Glomerular visceral epithelial cell (primary cell): ENCODE measurements around the gene AKR7A3.
A peak's percentile ranks its signal among the peaks of the same experiment; 100 is the strongest.
"Not testable (repeated sequence)": the region's sequence is repeated elsewhere in the genome, so short reads cannot be mapped to it uniquely, and the experiment has no call there.

Source experiments
- DNase-seq: peaks from one replicate; pipeline ENCODE4 v3.0.0-alpha.2; 2016; ENCODE audit errors: extremely low spot score

AKR7A3 gene

DNA sequence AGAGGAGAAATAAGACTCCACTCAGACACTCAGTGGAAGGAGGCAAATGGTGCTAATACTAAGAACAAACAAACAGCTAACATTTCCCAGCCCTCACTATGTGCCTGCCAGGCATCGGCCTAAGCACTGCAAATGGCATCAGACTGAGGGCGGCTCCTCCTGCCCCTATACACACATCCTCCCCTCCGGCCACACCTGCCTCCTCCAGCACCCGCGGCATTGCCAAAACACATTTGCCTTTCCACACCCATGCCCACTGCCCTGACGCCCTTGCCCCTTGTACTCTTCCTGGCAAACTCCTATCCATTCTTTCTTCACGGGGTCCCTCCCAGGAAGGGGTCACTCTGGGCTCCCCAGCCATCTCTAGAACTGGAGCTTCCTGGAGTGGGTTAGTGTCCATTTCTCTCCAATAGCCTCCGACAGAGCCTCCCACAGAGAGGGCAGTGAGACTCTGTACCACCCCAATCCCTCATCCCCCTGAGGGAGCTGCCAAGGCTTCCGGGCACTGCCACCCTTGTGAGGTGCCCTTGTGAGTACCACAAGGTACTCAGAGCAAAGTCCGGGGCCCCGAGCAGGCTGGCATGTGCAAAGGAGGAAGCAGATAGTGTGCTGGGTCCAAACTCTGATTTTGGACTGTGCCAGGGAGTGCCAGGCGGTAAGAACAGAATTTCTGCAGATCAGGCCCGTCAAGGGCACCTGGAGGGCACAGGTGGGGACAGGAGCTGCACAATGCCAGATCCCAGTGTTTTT is 959 bp downstream of the AKR7A3 start:
- no peak for DNase-seq

DNA sequence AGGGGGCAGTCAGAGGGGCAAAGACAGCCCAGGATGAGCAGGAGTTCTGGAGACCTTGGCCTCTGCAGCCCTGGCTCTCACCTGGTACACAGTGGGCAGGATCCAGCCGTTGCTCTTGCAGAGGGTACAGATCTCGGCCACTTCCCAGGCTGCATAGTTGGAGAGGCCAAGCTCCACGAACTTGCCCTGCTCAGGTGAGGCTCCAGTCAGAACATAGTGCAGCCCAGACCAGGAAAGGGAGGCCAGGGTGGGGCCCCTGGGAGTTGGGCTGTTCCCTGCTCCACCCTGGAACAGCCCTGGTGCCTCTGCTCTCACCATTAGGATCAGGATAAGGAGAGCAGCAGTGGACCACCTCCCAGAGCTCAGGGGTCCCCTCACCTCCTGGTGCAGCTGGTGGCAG is 2.8 kb downstream of the AKR7A3 start:
- DNase-seq: not testable (repeated sequence)

DNA sequence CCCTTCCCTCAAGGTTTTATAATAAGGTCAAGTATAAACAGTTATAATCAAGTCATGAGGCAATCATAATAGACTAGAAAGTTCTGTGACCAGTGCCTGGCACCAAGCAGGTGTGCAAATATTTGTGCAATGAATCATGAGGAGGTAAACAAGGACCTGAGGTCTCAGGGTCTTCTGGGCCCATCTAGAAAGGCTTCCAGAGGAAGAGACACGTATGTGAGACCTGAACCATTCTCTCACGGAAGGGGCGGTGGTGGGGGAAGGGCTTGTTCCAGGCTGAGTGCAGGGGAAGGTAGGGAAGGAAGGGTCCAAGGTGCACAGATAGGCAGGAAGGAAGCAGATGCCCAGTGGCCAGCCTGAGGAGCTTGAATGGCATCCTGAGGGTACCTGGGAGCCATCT is 3.2 kb downstream of the AKR7A3 start:
- not testable (repeated sequence) for DNase-seq

DNA sequence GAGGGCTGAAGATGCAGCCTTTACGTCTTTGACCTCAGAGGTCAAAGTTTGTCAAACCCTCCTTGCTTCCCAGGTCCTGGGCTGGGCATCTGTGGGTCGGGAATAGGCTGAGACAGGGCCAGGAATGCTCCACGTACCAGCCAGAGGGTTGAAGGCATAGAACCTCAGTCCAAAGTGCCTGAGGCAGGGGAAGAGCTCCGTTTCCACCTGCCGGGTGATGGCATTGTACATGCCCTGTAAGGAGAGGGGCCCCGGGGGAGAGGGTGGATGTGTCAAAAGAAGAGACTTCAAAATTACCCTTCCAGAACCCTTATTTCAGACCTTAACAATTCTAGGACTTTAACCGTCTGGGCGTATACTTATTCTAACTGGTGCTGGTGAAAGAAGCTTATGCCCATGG is 3.7 kb downstream of the AKR7A3 start:
- DNase-seq: no peak

DNA sequence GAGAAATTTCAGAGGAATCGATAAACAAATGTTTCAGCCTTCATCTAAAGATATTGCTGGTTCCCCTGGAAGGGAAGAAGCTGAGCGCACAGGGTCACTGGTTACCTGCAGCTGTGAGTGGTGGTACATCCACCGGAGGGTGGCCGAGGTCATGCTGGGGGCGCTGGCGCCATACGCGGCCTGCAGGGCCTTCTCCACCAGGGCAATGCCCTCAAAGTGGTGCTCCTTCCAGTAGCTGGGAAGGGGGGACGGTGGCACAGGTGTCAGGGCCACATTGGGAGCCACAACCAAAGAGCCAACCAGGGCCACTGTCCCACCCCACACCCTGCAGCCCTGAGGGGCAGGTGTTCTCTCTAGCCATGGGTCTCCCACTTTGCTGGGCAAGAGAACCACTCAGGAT is 4.7 kb downstream of the AKR7A3 start:
- no peak for DNase-seq

DNA sequence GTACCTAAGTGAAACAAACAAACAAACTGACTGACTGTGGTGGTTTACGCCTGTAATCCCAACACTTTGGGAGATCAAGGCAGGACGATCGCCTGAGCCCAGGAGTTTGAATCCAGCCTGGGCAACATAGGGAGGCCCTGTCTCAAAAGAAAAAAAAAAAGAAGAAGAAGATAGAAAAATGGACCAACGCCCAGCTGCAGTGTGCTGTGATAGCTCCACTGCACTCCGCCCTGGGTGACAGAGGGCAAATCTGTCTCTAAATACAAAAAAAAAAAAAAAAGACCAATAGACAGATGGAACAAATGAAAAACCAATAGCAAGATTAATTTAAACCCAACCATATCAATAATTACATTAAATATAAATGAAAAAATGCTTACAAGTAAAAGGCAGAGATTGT is 13.9 kb downstream of the AKR7A3 start:
- no peak for DNase-seq

DNA sequence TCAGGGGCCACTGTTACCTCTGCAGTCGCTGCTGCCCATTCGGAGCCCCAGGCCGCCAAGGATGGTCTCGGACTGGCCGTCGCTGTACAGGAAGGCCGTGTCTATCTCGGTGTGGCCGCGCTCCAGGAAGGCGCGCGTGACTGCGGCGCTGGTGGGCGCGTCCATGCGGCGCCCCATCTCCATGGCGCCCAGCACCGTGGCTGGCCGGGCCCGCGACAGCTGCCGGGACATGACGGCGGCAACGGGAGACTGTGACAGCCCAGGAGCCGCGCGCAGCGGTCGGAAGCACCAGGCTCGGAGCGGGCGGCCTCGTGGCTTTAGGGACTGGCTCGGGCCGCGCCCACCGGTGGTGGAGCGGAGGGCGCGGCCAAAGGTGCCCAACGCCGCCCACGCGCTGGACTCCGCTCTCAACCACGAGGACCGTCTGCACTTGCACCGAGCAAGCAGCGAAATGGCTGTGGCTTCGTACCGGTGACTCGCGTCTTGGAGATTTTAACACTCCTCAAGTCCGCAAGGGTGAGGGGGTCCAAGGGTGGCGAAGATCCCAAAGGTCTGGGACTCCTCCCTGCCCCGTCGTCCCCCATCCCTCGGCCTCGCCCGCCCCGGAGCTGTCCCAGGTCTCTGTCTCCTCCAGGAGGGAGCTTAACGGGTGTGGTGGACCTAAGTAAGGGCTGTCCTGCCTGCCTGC is 14.6 kb downstream of the AKR7A3 start:
- not testable (repeated sequence) for DNase-seq

DNA sequence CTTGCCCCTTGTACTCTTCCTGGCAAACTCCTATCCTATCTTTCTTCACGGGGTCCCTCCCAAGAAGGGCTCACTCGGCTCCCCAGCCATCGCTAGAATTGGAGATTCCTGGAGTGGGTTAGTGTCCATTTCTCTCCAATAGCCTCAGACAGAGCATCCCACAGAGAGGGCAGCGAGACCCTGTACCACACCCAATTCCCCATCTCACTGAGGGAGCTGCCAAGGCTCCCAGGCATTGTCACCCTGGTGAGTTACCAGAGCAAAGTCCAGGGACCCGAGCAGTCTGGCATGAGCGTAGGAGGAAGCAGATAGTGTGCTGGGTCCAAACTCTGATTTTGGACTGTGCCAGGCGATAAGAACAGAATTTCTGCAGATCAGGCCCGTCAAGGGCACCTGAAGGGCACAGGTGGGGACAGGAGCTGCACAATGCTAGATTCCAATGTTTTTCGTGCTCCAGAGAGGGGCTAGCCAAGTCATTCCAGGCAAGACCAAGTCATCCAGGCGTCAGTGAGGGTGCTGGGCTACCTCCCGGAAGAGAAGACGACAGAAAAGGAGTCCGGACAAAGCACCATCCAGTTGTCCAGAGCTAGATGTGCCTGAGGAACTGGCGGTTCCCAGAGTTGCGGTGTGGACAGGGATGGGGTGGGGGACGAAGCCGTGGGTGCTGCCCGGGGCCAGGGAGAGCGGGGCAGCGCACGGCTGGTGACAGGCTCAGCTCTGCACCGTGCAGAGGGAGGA is 15.3 kb downstream of the AKR7A3 start:
- DNase-seq: no peak

DNA sequence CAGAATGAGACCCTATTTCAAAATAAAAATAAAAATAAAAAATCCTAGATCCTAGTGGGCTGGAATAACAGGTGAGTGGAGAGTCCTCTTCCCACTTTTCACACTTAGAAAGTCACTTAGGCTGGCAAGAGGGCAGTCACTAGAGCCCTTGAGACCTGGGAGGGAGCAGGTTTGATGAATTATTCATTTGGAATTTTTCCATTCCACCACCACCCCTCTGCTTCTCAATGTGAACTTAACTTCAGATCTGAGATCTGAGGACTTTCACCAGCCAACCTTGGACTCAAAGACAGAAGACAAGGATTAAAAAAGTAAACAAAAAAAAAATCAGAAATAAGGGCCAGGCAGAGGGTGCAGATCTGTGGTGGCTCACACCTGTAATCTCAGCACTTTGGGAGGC is 16.5 kb downstream of the AKR7A3 start:
- no peak for DNase-seq

DNA sequence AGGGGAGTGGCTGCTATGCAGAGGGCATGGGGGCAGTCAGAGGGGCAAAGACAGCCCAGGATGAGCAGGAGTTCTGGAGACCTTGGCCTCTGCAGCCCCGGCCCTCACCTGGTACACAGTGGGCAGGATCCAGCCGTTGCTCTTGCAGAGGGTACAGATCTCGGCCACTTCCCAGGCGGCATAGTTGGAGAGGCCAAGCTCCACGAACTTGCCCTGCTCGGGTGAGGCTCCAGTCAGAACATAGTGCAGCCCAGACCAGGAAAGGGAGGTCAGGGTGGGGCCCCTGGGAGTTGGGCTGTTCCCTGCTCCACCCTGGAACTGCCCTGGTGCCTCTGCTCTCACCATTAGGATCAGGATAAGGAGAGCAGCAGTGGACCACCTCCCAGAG is 18.2 kb downstream of the AKR7A3 start:
- DNase-seq: not testable (repeated sequence)

DNA sequence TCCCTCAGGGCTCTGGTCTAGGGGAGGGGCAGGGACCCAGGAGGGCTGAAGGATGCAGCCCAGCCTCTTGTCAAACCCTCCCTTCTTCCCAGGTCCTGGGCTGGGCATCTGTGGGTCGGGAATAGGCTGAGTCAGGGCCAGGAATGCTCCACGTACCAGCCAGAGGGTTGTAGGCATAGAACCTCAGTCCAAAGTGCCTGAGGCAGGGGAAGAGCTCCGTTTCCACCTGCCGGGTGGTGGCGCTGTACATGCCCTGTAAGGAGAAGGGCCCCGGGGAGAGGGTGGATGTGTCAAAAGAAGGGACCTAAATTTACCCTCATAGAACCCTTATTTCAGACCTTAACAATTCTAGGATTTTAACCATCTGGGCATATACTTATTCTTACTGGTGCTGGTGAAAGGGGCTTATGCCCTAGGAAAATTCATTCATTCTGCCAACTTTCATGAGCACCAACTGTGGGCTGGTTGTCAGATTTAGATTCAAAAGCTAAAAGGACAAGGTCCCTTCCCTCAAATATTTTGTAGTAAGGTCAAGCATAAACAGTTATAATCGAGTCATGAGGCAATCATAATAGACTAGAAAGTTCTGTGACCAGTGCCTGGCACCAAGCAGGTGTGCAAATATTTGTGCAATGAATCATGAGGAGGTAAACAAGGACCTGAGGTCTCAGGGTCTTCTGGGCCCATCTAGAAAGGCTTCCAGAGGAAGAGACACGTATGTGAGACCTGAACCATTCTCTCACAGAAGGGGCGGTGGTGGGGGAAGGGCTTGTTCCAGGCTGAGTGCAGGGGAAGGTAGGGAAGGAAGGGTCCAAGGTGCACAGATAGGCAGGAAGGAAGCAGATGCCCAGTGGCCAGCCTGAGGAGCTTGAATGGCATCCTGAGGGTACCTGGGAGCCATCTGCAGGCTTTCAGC is 18.9 kb downstream of the AKR7A3 start:
- not testable (repeated sequence) for DNase-seq

DNA sequence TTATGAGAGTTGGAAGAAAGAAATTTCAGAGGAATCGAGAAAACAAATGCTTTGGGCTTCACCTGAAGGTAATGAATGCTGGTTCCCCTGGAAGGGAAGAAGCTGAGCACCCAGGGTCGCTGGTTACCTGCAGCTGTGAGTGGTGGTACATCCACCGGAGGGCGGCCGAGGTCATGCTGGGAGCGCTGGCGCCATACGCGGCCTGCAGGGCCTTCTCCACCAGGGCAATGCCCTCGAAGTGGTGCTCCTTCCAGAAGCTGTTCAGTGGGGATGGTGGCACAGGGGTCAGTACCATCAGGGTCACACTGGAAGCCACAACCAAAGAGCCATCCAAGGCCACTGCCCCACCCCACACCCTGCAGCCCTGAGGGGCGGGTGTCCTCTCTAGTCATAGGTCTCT is 20.1 kb downstream of the AKR7A3 start:
- no peak for DNase-seq

DNA sequence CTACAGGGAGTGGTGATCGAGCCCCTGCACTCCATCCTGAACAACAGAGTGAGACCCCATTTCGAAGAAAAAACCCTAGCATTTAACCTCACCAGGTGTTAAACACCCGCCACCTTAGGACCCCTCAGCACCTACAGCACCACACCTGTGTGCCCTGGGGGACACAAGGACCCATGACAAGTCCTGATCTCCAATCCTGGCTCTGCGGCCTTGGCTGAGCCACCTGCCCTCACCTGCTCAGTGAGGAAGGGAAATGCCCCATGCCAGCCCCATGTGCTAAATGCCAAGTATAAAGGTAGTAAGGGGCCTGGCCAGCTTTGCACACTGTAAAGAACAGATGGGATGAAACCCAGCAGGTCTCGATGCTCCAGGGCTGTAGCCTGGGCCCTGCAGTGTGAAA is 25.8 kb downstream of the AKR7A3 start:
- no peak for DNase-seq

DNA sequence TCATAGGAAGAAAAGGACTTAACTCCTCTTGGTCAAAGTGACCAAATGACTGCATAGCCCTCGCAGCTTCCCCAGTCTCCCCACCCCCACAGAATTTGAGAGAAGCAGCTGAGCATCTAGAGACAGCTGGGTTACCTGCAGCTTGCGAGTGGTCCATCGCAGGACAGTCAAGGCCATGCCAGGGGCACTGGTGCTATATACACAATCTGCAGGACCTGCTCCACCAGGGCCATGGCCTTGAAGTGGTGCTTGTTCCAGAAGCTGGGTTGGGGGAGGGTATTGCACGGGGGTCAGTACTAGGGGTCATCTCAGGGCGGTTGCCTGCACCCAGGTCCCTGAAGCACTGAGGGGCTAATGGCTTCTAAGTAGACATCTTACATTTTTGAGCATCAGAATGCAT is 26.5 kb downstream of the AKR7A3 start:
- DNase-seq: no peak

DNA sequence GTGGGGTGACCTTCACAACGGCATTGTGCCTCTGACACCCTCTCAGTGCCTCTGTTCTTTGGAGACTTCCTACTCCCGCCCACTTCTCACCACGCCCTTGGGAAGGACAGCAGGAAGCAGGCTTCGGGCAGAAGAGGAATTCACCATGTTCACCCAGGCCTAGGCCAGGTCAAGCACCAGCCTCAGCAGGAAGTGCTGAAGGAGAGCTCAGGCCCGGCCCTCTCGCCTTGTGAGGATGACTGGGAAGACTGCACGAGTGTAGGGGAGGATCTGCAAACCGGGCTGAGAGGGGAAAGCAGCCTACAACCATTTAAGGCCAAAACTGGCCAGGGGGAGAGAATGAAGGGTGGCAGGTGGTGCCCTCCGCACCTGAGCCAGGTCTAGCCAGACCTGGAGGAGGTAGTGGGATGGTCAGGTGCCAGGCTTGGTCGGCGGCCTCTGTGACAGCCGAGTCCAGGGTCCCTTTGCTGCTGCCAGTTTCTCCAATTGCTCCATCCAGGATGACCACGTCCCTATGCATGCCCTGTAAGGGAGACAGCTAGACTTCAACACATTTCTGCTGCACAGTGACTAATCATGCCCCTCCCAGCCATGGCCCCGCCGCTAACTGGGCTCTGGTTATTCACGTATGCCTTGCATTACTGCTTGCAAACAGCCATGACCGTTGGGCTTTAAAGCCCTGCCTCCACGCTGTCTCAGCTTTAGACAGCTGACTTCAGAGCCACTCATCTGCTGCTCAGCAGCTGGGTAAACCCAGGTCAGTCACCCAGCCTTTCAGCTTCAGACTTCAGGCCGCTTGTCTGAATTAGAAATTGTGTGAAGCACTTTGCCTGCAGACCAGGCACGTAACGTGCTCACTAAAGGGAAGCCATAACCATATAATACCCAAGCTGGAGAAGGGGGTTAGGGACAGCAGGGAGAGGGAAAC is 28.1 kb downstream of the AKR7A3 start:
- DNase-seq: peak; percentile 74

DNA sequence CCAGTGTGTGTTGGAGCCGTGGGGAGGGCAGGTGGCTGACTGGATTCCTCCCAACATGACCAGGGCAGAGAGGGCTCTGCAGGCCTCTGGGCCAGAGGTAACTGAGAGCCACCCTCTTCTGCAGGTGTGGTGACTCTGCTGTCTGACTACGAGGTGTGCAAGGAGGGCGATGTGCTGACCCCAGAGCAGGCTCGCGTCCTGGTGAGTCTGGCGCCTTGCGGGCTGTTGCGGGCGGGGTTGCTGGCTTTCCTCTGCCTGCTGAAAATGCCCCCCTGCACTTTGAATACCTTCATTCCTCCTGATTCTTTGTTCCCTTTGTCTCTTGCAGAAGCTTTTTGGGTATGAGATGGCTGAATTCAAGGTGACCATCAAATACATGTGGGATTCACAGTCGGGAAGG is 30.2 kb downstream of the AKR7A3 start:
- no peak for DNase-seq

DNA sequence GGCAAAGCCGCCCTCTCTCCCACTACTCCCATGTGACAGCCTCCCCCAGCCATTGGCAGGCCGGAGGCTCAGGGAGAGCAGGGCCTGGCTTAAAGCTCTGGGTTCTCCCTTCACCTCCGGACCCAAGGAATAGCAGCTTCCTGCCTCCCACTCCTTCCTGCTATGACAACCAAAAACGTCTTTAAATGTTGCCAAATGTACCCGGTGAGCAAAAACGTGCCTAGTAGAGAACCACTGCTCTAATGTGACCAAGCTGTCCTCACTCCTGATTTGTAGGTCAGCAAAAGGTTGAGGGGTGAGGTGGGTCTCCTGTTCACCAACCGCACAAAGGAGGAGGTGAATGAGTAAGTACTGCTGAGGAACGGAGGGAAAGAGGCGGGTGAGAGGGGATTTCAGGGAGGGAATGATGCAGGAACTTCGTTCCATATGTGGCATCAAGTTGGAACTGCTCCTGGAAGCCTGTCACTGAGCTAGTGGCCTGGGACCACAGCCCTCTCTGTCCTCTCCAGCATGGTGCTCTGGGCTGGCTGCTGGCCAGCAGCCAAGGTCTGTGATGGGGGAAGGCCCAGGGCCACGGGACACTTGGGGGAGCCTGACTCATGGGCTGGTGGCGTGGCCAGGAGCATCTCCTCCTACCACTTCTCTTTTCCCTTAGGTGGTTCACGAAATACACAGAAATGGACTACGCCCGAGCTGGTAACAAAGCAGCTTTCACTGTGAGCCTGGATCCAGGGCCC is 31.2 kb downstream of the AKR7A3 start:
- no peak for DNase-seq

DNA sequence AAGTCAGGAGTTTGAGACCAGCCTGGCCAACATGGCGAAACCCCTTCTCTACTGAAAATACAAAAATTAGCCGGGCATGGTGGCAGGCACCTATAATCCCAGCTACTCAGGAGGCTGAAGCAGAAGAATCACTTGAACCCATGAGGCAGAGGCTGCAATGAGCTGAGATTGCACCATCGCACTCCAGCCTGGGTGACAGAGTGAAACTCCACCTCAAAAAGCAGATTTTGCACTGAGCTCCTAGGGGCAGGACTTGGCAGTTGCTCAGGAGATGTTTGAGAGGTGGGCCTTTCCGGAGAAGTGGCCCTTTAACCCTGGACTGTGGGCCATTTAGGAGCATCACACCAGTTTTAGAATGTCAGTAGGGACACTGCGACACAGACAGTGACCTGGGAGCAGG is 32.3 kb downstream of the AKR7A3 start:
- not testable (repeated sequence) for DNase-seq

DNA sequence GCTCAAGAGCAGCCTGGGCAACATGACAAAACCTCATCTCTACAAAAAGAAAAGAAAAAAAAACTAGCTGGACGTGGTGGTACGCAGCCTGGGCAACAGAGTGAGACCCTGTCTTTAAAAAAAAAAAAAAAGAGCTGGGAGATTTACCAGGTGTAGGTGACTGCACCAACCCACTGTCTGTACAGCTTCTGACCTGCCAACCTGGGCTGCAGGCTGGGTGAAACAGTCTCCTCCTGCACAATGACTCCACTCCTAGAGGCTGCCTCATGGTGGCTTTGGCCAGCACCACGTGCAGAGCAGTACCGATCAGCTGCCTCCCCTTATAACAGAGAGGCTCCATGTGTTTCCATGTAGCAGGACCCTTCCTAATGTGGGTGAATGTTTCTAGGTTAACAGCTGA is 33.3 kb downstream of the AKR7A3 start:
- no peak for DNase-seq

DNA sequence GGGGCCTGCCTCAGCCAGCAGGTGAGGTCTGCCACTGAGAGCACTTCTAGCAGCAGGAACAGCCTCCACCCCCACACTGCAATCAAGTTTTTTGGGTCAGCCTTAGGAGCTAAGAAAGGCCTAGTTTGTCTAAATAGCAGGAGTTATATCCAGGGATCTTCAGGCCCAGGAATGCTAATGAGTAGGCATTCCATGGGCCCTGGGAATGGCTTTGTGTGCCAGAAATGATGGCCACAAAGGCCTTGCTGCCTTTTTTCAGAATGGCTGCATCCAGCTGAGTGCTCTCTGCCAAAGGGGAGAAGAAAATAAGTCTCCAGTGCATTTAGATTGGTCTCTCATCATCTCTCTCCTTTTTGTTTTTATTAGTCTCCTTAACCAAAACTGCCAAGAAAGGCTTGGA is 34.2 kb downstream of the AKR7A3 start:
- DNase-seq: no peak
